Activated CD4-positive, alpha-beta T cell treated with anti-CD3 and anti-CD28 coated beads, Interleukin-2, amount 50 U/mL, for 16 hours (primary cell): ENCODE results near the gene HES3.
A peak's percentile ranks its signal among the peaks of the same experiment; 100 is the strongest.

Source experiments
- DNase-seq: peaks from one replicate; pipeline ENCODE4 v3.0.0-alpha.2; 2020

HES3 gene

GRCh38 chr1:6246497-6247467 is 2.8 kb downstream of the HES3 start:
- peak; percentile 79 for DNase-seq

- DNase-seq = no peak
These were observed 3.7 kb downstream of the HES3 start for GRCh38 chr1:6247651-6248050.

GRCh38 chr1:6248161-6248776 is 4.3 kb downstream of the HES3 start:
- no peak for DNase-seq

GRCh38 chr1:6248932-6249738 is 5.2 kb downstream of the HES3 start:
- DNase-seq = no peak

GRCh38 chr1:6249739-6250689 is 6.0 kb downstream of the HES3 start:
- DNase-seq = no peak

GRCh38 chr1:6251233-6251632 is 7.3 kb downstream of the HES3 start:
- DNase-seq = no peak

- no peak for DNase-seq
These were observed 7.8 kb downstream of the HES3 start for GRCh38 chr1:6251681-6252373.

- DNase-seq = no peak
These were observed 8.4 kb downstream of the HES3 start for GRCh38 chr1:6252374-6252710.

- DNase-seq = no peak
These were observed 9.4 kb downstream of the HES3 start for GRCh38 chr1:6253380-6253779.

- DNase-seq = no peak
These were observed 10.7 kb downstream of the HES3 start for GRCh38 chr1:6254691-6255090.

- no peak for DNase-seq
These were observed 12.7 kb downstream of the HES3 start for GRCh38 chr1:6256645-6257044.

GRCh38 chr1:6257541-6258069 is 13.6 kb downstream of the HES3 start:
- DNase-seq = no peak

GRCh38 chr1:6258675-6259074 is 14.7 kb downstream of the HES3 start:
- DNase-seq = no peak

- DNase-seq = peak; percentile 83
These were observed 15.7 kb downstream of the HES3 start for GRCh38 chr1:6259491-6260362.

- no peak for DNase-seq
These were observed 16.5 kb downstream of the HES3 start for GRCh38 chr1:6260433-6260934.

GRCh38 chr1:6260961-6261614 is 17.1 kb downstream of the HES3 start, which contains the start of gene GPR153:
TSS of gene GPR153 (minus strand) at chr1:6261098. CDS start at chr1:6254905, 6,193 bp downstream.
- DNase-seq = peak; percentile 25

GRCh38 chr1:6261615-6261995 is 17.6 kb downstream of the HES3 start:
- DNase-seq = no peak

- no peak for DNase-seq
These were observed 18.8 kb downstream of the HES3 start for GRCh38 chr1:6262555-6263420.
